ENCODE data around the gene NAALADL2.

DNA sequence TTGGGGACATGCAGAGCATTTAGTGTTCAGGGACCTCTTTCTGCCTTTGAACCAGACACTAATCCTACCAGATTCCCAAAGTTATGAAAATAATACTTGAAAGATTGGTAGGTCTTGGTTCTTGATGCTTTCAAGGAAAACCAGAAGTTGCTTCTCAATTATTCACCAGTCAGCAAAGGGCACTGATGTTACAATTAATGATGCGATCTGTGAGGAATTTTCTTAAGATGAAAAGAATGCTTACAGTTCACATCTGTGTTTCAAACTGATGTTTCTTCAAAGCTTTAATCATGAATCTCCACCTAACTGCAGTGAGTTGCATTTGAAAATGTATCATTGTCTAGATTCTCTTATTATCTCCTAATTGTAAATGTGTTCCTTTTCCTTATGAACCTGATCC is 161.0 kb downstream of the NAALADL2 start:
- TF ChIP-seq HOXB13 (CRISPR knock-in tag; IDR thresholded peaks at IDR 0.05; ENCODE audit: low read depth) (no peak), POLR2A (IDR thresholded peaks at IDR 0.05; ENCODE audit: low read length) (no peak), CBX2 (IDR thresholded peaks at IDR 0.05; ENCODE audit: borderline replicate concordance, low read depth) (no peak), RFX5 (IDR thresholded peaks at IDR 0.05) (no peak), RNF2 (IDR thresholded peaks at IDR 0.05; ENCODE audit: borderline replicate concordance, low read depth) (no peak)
- TF ChIP-seq, protein P1, sequence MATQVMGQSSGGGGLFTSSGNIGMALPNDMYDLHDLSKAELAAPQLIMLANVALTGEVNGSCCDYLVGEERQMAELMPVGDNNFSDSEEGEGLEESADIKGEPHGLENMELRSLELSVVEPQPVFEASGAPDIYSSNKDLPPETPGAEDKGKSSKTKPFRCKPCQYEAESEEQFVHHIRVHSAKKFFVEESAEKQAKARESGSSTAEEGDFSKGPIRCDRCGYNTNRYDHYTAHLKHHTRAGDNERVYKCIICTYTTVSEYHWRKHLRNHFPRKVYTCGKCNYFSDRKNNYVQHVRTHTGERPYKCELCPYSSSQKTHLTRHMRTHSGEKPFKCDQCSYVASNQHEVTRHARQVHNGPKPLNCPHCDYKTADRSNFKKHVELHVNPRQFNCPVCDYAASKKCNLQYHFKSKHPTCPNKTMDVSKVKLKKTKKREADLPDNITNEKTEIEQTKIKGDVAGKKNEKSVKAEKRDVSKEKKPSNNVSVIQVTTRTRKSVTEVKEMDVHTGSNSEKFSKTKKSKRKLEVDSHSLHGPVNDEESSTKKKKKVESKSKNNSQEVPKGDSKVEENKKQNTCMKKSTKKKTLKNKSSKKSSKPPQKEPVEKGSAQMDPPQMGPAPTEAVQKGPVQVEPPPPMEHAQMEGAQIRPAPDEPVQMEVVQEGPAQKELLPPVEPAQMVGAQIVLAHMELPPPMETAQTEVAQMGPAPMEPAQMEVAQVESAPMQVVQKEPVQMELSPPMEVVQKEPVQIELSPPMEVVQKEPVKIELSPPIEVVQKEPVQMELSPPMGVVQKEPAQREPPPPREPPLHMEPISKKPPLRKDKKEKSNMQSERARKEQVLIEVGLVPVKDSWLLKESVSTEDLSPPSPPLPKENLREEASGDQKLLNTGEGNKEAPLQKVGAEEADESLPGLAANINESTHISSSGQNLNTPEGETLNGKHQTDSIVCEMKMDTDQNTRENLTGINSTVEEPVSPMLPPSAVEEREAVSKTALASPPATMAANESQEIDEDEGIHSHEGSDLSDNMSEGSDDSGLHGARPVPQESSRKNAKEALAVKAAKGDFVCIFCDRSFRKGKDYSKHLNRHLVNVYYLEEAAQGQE (IDR thresholded peaks at IDR 0.05): no peak
- TF ChIP-seq, protein P2, sequence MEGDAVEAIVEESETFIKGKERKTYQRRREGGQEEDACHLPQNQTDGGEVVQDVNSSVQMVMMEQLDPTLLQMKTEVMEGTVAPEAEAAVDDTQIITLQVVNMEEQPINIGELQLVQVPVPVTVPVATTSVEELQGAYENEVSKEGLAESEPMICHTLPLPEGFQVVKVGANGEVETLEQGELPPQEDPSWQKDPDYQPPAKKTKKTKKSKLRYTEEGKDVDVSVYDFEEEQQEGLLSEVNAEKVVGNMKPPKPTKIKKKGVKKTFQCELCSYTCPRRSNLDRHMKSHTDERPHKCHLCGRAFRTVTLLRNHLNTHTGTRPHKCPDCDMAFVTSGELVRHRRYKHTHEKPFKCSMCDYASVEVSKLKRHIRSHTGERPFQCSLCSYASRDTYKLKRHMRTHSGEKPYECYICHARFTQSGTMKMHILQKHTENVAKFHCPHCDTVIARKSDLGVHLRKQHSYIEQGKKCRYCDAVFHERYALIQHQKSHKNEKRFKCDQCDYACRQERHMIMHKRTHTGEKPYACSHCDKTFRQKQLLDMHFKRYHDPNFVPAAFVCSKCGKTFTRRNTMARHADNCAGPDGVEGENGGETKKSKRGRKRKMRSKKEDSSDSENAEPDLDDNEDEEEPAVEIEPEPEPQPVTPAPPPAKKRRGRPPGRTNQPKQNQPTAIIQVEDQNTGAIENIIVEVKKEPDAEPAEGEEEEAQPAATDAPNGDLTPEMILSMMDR (IDR thresholded peaks at IDR 0.05): no peak
- TF ChIP-seq, protein P3, sequence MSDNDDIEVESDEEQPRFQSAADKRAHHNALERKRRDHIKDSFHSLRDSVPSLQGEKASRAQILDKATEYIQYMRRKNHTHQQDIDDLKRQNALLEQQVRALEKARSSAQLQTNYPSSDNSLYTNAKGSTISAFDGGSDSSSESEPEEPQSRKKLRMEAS (IDR thresholded peaks at IDR 0.05): no peak

All from A549 (cell line).